Gastroesophageal sphincter (tissue), 4 donors: ENCODE data around the gene C1orf21. TPM values are rescaled to one million over a fixed set of nuclear protein-coding genes. Genes with fewer than 3 reads are reported as not detected.

Source experiments
- ATAC-seq: fragments of 150-250 bp; one replicate; pipeline ENCODE4 v1.9.1; 2016; ENCODE audit warnings: mild to moderate bottlenecking, moderate library complexity
- H3K27ac ChIP-seq, 4 donors: fragments of 200-600 bp; sonication (generic) in 3 of 4; 1 replicate in 3 of 4; 2 replicates in 1 of 4; pipeline ENCODE4 v1.5.1; 2016 to 2019
- H3K27me3 ChIP-seq: fragments of 200-600 bp; sonication (generic); one replicate; pipeline ENCODE4 v1.5.1; 2019
- H3K36me3 ChIP-seq, 2 donors: fragments of 200-600 bp; sonication (generic); one replicate each; pipeline ENCODE4 v1.5.1; 2019; ENCODE audit warnings: control low read depth in 1 of 2
- H3K4me1 ChIP-seq, 3 donors: fragments of 200-600 bp; sonication (generic); 1 replicate in 2 of 3; 2 replicates in 1 of 3; pipeline ENCODE4 v1.5.1; 2016 to 2019; ENCODE audit warnings: control low read depth in 2 of 3
- H3K4me3 ChIP-seq, 2 donors: fragments of 200-600 bp; sonication (generic); one replicate each; pipeline ENCODE4 v1.5.1; 2019; ENCODE audit warnings: mild to moderate bottlenecking in 1 of 2, moderate library complexity in 1 of 2
- H3K9me3 ChIP-seq, 3 donors: fragments of 200-600 bp; sonication (generic); one replicate each; pipeline ENCODE4 v1.5.1; 2017 to 2019; ENCODE audit warnings: control low read depth in 2 of 3
- CTCF ChIP-seq, 4 experiments: fragments of 200-600 bp in 2 of 4; fragments of 450-650 bp in 2 of 4; sonication (generic) in 1 of 4; IDR thresholded peaks; one replicate each; pipeline ENCODE4 v1.5.1; 2017 to 2019; ENCODE audit warnings: antibody characterized with exemption in 4 of 4, mild to moderate bottlenecking in 2 of 4, moderate library complexity in 2 of 4
- EP300 ChIP-seq: sonication (generic); formaldehyde crosslinking; IDR thresholded peaks from one replicate; pipeline ENCODE4 v1.6.1; 2017; ENCODE audit warnings: antibody characterized with exemption, mild to moderate bottlenecking
- POLR2A ChIP-seq, 2 donors: fragments of 450-650 bp; IDR thresholded peaks; one replicate each; pipeline ENCODE4 v1.6.1; 2017; ENCODE audit warnings: antibody characterized with exemption in 2 of 2, mild to moderate bottlenecking in 2 of 2, moderate library complexity in 1 of 2
- POLR2AphosphoS5 ChIP-seq: sonication (generic); formaldehyde crosslinking; IDR thresholded peaks from one replicate; pipeline ENCODE4 v1.6.1; 2017; ENCODE audit warnings: antibody characterized with exemption
- WGBS, 2 donors: methylation state at CpG; one replicate each; pipeline ENCODE4 v1.1.5; 2018; ENCODE audit warnings: low coverage in 1 of 2; 5-methylcytosine and 5-hydroxymethylcytosine counted together
- total RNA-seq, 4 donors: library from RNA; depleted of rRNA; stranded (reverse); fragments of >200 nt; gene quantifications; one replicate each; pipeline ENCODE4 v1.1.0, GENCODE V29; 2016

The C1orf21 gene
- total RNA-seq, 4 donors from 2014 or later, result 81.4 to 167 (median 121) TPM

GRCh38 chr1:184552446-184552845 is 165.6 kb downstream of the C1orf21 start:
- no peak for ATAC-seq
- WGBS, 2 donors, result 88 to 91% methylated on average over 1 of the region's 1 CpG
- no peak for TF ChIP-seq CTCF (IDR thresholded peaks at IDR 0.05)
- no peak for TF ChIP-seq POLR2A (IDR thresholded peaks at IDR 0.05)
- no peak for TF ChIP-seq EP300
- TF ChIP-seq POLR2AphosphoS5, result no peak
- Histone ChIP-seq H3K36me3 (no peaks in the 10 kb centered on the region), H3K4me1 (peaks cover 4 to 22% (median 4%) of the 10 kb centered on the region in 3 donors), H3K27ac (no peak overlapping the region), H3K27me3 (no peaks in the 10 kb centered on the region), H3K9me3 (no peaks in the 10 kb centered on the region), H3K4me3 (no peak overlapping the region)

DNA sequence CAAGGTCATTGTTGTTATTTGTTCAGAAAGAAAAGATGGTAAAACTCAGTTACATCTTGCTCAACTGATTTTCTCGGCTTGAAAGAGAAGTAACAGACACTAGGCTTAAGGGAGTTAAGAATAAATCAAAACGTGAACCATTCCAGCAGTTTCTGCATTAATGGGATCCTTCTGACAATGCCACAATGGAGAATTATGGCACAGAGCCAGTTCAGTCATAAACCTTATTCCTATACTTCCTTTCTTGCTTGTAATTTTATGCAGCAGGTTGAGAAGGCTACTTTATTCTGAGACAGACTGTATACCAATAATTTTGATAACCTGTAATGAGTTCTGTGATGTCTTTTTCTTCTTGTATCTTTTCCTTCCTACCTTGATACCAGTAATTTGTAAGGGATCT is 167.0 kb downstream of the C1orf21 start:
- no peak for ATAC-seq
- TF ChIP-seq POLR2A (IDR thresholded peaks at IDR 0.05) (no peak), POLR2AphosphoS5 (no peak), CTCF (IDR thresholded peaks at IDR 0.05) (no peak), EP300 (no peak)
- Histone ChIP-seq H3K27me3 (no peaks in the 10 kb centered on the region), H3K4me3 (no peak overlapping the region), H3K9me3 (no peaks in the 10 kb centered on the region), H3K36me3 (no peaks in the 10 kb centered on the region), H3K4me1 (peaks cover 4 to 22% (median 4%) of the 10 kb centered on the region in 3 donors), H3K27ac (no peak overlapping the region)
- WGBS, 2 donors, result 57 to 73% methylated on average over 2 of the region's 2 CpGs

GRCh38 chr1:184555665-184556641 is 169.1 kb downstream of the C1orf21 start:
- ATAC-seq, result peak; percentile 54

GRCh38 chr1:184556665-184557064 is 169.8 kb downstream of the C1orf21 start:
- H3K9me3 ChIP-seq, result no peaks in the 10 kb centered on the region
- peak overlapping the region in 2 of 4 donors; percentile 16 to 30 for H3K27ac ChIP-seq
- H3K4me1 ChIP-seq, result peaks cover 4 to 35% (median 6%) of the 10 kb centered on the region in 3 donors
- no peak overlapping the region for H3K4me3 ChIP-seq
- no peaks in the 10 kb centered on the region for H3K27me3 ChIP-seq
- no peak for ATAC-seq
- H3K36me3 ChIP-seq, result no peaks in the 10 kb centered on the region
- 50 to 72% methylated on average over 2 of the region's 2 CpGs for WGBS, 2 donors
- TF ChIP-seq EP300 (no peak), POLR2A (IDR thresholded peaks at IDR 0.05) (no peak), CTCF (IDR thresholded peaks at IDR 0.05) (no peak), POLR2AphosphoS5 (no peak)

More at GRCh38 chr1:184555665-184556641, 169.1 kb downstream of the C1orf21 start:
- no peak overlapping the region for H3K4me3 ChIP-seq
- H3K27ac ChIP-seq, result peak overlapping the region in 3 of 4 donors; percentile 16 to 59 (median 30)
- WGBS, 2 donors, result 66 to 94% methylated on average over 3 to 4 of the region's 7 CpGs
- peaks cover 4 to 28% (median 4%) of the 10 kb centered on the region in 3 donors for H3K4me1 ChIP-seq
- no peak for TF ChIP-seq POLR2A (IDR thresholded peaks at IDR 0.05)
- no peak for TF ChIP-seq EP300
- no peak for TF ChIP-seq POLR2AphosphoS5
- TF ChIP-seq CTCF (IDR thresholded peaks at IDR 0.05), result no peak
- H3K27me3 ChIP-seq, result no peaks in the 10 kb centered on the region
- H3K9me3 ChIP-seq, result no peaks in the 10 kb centered on the region
- no peaks in the 10 kb centered on the region for H3K36me3 ChIP-seq
